GM18520 (cell line): ENCODE results near the gene IGSF6.
"Not testable (repeated sequence)": the region's sequence is repeated elsewhere in the genome, so short reads cannot be mapped to it uniquely, and the experiment has no call there.

Experiments
- ATAC-seq: cut with Tn5 transposase; IDR thresholded peaks from one replicate; pipeline ENCODE4 v1.9.1; 2021; ENCODE audit not compliant: unreplicated experiment

The IGSF6 gene

GRCh38 chr16:21652453-21652852, at the start of gene IGSF6:
TSS of gene IGSF6 (minus strand) at chr16:21652608. CDS start at chr16:21652598, 10 bp downstream.
- ATAC-seq, result no peak

- no peak for ATAC-seq
Observed at GRCh38 chr16:21701271-21701670, 48.9 kb upstream of the IGSF6 start.

GRCh38 chr16:21698169-21699032, 46.0 kb upstream of the IGSF6 start:
- ATAC-seq, result no peak

- no peak for ATAC-seq
Observed at GRCh38 chr16:21697032-21697431, 44.6 kb upstream of the IGSF6 start.

GRCh38 chr16:21694609-21695008, 42.2 kb upstream of the IGSF6 start:
- ATAC-seq, result no peak

GRCh38 chr16:21690967-21691366, 38.6 kb upstream of the IGSF6 start:
- ATAC-seq, result not testable (repeated sequence)

- ATAC-seq, result no peak
Observed at GRCh38 chr16:21689107-21689506, 36.7 kb upstream of the IGSF6 start.

DNA sequence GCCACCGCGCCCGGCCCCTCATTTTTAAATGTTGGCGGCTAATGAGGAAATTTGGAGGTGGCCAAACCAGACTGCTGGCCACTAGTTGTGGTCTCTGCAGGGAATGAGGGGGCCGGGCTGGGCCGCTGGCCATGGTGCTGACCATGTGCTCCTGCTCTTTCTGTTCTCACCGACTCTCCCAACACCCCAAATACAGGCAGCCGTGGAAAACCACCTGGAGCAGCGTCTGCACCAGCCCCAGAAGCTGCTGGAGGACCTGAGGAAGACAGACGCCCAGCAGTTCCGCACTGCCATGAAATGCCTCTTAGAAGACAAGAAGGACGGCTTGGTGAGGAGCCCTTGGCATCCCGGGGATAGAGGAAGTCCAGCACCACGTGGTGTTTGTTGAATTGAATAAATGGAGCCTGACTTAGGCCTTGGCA, 32.6 kb upstream of the IGSF6 start:
- no peak for ATAC-seq

DNA sequence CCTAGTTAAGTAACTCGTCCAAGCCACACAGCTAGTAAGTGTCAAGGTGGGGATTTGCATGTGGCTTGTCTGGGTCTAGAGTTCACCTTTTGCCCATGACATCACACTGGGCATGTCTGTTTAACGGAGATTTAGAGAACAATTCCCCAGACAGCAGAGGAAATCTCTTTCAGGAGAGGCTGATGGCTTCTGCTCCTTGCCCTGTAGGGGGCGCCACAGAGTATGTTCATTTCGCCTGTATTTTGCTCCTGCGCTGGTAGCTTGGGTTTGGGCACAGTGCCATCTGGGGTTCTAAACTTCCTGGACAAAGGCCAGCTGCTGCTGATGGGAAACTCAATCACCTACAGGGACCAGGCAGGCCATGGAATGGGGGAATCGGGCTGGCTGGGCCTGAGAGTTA, 31.8 kb upstream of the IGSF6 start:
- no peak for ATAC-seq

DNA sequence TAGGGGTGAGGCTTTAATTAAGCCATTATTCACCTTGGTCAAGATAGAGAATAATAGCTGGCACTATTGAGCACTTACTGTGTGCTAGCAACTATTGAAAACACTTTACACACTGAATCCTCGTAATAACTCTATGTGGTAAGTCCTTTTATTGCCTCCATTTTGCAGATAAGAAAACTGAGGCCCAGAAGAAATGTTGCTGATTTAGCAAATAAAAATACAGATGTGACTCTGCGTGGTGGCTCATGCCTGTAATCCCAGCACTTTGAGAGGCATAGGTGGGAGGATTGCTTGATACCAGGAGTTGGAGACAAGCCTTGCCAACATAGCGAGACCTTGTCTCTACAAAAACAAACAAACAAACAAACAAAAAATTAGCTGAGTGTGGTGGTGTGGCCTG, 30.8 kb upstream of the IGSF6 start:
- ATAC-seq, result no peak

- not testable (repeated sequence) for ATAC-seq
Observed at GRCh38 chr16:21680714-21681113, 28.3 kb upstream of the IGSF6 start.

- ATAC-seq, result not testable (repeated sequence)
Observed at GRCh38 chr16:21674456-21674855, 22.0 kb upstream of the IGSF6 start.

- no peak for ATAC-seq
Observed at GRCh38 chr16:21673469-21673868, 21.1 kb upstream of the IGSF6 start.

- ATAC-seq, result no peak
Observed at GRCh38 chr16:21667575-21667974, 15.2 kb upstream of the IGSF6 start.

- no peak for ATAC-seq
Observed at GRCh38 chr16:21666772-21667171, 14.4 kb upstream of the IGSF6 start.

DNA sequence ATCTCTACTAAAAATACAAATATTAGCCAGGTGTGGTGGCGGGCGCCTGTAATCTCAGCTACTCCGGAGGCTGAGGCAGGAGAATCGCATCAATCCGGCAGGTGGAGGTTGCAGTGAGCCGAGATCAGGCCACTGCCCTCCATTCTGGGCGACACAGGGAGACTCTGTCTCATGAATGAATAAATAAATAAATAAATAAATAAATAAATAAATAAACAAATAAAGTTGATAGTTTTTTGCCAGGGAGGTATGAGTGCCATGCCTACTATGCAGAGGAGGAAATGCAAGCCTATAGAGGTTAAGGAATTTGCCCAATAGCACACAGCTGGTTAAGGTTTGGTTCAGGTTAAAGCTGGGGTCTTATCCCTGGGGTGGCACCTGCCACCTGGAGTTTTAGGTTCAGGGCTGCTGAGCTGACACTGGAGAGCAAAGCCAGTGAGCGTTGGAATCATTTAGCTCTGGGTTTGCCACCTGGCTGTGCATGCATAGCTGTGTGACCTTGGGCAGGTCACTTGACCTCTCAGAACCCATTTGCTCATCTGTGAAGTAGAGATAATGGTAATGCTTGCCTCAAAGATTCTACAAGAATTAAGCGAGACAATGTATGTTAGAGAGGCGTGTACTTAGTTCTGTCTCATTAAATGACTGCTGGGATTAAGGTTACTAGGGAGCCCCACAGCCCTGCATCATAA, 12.5 kb upstream of the IGSF6 start:
- no peak for ATAC-seq

- ATAC-seq, result no peak
Observed at GRCh38 chr16:21663889-21664647, 11.7 kb upstream of the IGSF6 start, which contains the start of gene OTOA. TSS of gene OTOA (plus strand) at chr16:21663968. CDS start at chr16:21678515, 14,547 bp downstream.

DNA sequence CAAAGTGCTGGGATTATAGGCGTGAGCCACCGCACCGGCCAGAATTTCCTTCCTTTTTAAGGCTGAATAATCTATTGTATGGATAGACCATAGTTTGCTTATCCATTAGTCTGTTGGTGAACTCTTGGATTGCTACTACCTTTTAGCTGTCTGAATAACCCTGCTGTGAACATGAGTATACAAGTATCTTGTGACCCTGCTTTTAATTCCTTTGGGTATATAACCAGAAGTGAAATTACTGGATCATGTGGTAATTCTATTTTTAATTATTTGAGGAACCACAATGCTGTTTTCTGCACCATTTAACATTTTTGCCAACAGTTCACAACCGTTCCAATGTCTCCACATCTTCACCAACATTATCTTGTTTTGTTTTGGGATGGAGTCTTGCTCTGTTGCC, 6.7 kb upstream of the IGSF6 start:
- no peak for ATAC-seq

DNA sequence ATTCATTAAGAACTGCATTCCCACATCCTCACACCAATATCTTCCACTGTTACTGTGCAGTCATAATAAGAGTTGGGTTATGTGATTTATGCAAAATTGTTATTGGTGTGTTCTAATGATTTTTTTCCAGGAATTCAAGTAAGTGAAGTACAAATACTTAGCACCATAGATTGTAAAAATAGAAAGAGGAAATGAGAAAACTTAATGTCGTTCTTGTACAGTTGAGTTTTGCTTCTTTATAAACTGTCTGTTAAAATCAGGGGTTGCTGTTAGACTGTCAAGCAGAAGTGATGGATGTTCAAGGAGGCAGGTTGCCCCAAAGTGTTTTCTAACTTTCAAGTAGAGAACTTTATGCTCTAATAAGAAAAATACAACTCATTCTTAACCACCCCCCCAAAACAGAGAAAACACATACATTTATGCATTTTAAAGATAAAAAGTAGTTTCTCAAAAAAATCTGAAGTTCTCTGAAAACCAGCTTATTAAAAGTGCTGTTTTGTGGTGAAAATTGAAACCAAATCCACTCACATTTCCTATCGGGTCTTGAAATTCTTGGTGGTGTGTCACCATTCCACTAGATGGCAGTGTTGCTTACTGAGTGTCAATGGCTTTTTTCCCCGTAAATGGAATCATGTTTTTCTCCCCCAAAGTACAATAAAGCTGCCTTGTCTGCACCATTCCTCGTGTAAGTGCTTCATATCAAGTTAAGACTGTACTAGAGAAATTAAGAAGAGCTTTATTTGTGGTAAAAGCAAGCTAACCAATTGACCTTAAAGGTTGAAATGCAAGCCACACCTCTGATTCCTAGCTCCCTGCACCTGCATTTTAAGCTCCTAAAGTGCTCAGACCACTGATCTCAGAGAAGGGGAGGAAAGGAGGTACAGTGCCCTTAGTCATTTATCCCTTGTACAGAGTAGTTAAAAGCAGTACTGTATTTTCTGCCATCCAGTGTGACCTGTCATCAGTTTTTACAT, 4.7 kb upstream of the IGSF6 start:
- peak; percentile 37 for ATAC-seq

DNA sequence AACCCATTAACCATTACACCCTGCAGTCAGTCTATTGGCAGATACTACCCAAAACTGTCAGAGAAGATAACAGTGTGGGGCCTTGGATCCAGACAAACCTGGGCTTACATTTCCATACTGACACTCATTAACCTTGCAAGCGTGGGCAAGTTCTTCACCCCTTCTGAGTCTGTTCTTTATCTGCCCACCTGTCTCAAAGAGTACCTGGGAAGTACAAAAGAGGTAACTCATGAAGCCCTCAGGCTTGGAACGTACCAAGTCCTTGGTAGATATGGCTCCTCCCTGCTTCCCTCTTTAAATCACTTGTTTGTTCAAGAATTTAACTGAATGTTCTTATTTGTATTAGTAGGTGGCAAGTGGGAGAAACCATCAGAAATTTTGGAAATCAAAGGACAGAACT, 2.5 kb upstream of the IGSF6 start:
- ATAC-seq, result no peak
